ENCODE measurements around the gene RSKR.
"Not testable (repeated sequence)": the region's sequence is repeated elsewhere in the genome, so short reads cannot be mapped to it uniquely, and the experiment has no call there.

Gene RSKR

DNA sequence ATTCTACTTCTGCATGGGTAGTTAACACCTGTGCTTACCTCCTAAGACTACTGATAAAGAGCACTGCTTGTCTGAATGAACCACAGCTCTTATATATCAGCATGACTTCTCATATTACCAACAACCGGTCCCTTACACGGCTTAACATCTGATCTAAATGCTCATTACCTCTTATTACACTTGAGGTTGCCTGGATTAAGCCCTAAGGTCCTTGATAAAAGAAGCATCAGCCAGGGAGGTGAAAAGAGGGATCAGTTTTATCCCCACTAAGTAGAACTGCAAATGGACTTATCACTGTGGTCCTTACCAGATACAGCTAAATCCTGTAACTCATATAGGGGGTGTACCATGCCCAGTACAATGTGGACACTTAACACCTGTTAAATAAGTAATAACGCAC is 8.2 kb upstream of the RSKR start:
- no peak for DNase-seq
- ATAC-seq: no peak

DNA sequence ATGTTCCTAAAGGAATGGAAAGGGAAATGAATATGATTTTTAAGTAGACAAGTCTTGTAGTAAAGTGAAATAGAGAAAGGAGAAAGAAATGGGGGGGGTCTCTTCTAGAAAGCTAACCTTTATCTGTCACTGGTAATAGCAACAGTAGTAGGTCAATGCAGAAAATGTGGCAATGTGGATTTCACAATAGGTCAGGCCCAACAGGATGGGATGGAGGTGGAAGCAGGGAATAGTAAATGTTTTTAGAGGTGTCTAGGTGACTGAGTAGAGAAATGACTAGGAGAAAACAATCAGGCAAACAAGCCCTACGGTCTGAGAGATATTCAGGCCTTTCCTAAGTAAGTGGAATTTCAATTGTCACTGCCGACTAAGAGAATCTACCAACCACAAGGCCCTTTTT is 6.0 kb upstream of the RSKR start:
- DNase-seq (no peak), ATAC-seq (no peak)

DNA sequence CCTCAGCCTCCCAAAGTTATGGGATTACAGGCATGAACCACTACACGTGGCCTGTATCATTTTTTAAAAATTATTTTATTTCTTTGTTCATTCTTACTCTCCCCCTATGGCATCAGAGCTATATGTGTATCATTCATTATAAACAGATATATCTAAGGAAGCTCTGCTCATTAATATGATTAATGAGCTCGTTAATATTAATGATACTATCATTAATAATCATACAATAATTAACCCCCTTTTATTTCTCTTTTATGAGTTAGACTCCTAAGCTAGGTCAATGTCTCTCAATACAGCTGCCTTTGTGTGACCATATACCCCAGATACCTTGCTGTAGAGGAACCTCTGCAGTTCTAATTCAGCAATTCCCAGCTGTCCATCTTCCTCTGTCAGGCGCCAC is 4.5 kb upstream of the RSKR start:
- no peak for DNase-seq
- ATAC-seq: no peak

DNA sequence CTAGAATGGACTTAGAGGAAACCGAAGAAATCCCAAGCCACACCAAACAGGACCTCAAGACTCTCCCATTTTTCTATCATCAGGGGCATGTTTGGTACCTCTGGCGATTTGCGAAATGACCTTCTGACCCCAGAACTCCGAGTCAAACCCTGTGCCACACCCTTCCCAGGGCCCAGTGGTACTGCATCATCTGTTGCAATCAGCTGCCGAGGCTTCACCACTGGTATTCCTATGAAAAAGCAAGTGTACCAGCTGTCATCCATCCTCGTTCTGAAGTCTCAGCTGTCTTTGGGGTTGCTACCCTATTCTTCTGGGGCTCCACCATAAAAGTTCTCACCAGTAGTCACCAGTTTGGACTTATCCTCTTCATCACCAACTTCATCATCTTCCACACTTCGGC is 2.3 kb upstream of the RSKR start:
- ATAC-seq (no peak), DNase-seq (no peak)

DNA sequence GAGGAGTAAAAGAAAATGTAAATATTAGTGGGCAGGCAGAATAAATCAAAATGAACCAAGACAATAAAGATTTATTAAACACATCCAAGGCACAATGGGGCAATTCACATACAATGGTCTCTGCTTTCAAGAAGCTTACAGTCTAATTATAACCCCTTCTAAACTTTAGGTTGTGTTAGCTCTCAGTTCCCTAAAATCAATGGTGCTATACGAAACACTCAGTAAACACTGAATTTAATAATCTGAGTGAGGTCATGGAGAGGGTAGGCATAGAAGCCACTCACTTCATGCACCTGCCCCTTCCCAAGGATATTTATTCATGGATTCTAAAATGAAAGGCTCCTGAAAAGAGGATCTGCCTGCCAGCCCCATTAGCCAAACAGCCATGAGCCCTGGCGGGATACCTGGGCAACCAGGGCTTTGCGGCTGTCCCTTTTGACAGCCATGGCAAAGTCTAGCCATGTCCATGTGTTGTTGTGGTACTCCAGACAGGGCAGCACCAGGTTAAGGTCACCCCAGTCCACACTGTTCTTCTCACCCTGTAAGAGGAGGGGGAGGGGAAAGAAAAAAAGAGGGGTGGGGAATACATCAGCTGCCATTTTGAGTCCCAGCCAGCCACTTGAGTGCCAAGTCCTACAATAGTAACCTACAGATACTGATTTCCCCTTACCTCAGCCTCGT is 1.4 kb upstream of the RSKR start:
- no peak for ATAC-seq
- DNase-seq: no peak

DNA sequence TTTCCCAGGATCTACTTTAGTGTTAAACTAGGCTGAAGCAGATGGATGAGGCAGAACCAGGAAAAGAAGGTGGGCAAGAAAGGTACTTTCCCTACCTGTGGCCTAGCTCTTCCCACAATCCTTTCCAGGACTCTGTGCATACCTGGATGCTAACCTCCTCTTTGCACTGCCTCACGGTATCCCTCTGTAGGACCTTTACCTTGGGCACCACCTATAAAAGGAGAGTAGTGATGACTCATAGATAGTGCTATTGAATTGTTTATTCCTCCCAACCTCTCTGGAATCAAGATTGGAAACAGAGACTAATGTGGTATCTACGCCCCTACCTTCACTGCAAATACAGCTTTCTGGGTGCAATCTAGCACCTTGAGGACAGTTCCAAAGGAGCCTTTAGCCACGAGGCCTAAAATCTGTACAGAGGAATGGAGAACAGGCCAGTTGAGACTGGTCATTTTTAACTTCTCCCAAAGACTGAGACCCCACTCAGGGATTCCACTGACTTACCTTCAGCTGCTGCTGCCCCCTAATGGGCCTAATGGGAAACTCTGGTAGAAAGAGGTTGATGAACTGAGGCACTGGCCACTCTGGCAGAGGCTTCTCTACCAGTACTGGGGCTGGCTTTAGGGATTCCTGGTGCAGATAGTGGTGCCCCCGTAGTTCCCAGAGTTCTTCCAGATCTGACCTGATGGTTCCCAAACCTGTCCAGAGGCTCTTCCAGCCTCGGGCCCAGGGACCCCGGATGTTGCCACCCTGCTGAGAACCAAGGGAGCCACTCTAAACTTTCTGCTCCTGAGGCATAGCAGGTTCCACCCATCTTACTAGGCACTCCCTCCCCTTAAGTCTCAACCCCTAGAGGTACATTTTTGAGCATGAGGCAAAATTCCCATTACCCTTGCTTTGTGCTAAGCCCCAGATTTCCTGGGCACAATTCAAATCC is 781 bp downstream of the RSKR start:
- DNase-seq (peak; percentile 33), ATAC-seq (peak; percentile 34)

DNA sequence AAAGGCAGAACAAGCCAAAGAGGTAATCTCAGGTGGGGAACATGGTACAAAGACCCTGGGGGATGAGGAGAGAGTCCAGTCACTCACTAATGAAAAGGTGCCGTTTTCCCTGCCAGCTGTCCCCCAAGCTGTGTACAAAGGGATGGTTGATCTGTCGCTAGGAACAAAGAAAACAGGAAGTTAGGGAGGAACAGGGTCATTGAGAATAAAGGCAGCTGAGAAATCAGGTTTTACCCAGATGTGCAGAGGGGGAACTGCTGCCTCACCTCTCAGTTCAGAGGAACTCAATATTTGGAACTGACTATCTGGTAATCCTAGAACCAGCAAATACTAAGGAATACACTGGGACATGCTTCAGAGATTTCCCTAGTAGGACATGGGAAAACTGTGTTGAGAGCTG is 1.5 kb downstream of the RSKR start:
- ATAC-seq: no peak
- DNase-seq: no peak

DNA sequence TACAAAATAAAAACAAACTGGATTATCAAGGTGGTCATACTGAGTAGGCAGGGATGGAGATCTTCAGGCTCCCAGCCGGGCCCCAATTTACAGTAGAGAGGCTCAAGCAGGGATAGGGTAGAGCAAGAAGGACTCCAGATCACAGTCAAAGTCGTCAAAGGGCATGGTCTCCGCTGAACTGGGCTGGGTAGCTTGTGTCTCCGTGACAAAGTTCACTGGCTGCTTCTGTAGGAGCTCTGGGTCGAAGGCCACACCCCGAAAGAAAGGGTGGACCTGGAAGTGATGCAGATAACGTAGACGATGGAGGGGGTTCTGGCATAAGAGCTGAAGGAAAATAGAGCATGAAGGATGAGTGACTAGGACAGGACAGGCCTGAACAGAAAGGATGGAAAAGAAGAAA is 3.6 kb downstream of the RSKR start:
- DNase-seq (no peak), ATAC-seq (no peak)

DNA sequence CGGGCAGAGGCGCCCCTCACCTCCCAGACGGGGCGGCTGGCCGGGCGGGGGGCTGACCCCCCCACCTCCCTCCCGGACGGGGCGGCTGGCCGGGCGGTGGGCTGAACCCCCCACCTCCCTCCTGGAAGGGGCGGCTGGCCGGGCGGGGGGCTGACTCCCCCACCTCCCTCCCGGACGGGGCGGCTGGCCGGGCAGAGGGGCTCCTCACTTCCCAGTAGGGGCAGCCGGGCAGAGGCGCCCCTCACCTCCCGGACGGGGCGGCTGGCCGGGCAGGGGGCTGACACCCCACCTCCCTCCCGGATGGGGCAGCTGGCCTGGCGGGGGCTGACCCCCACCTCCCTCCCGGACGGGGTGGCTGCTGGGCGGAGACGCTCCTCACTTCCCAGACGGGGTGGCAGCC is 10.0 kb downstream of the RSKR start:
- not testable (repeated sequence) for DNase-seq, ATAC-seq

DNA sequence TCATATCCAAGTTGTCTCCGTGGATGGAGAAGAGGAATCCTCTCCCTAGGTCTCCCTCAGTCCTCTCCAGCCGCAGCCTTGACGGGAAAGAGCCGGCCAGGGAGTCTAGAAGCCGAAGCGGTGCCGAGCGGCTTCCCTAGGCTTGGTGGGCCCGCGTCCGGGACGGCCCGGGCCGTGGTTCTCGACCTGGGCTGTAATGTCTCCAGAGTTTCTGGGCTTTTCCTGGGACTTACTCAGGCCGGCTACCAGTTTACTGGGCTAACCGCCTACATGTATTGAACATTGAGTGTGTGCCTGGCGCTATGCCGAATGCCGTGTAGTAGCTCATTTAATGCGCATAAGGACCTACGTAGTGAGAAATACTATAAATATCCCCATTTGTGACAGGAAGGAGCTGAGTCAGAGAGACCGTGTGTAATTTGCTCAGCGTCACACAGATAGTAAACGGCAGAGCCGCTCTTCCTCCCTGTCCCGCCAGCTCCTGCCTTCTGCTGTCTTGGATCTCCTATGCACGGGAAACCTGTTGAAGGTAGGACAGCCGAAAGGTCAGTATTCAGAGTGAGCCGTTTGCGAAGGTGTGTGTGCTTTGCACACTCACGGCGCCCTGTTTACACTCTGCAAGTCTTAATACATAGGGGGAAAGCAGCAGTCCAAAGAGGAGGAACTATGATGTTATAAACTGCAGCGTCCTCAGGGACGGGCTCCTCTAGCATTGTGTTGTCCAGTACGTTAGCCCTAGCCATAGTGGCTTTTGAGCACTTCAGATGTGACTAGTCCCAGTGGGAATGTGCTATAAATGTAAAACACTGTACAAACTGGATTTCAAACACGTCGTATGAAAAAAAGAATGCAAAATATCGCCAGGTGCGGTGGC is 14.4 kb downstream of the RSKR start:
- ATAC-seq (peak; percentile 89), DNase-seq (peak; percentile 68)

DNA sequence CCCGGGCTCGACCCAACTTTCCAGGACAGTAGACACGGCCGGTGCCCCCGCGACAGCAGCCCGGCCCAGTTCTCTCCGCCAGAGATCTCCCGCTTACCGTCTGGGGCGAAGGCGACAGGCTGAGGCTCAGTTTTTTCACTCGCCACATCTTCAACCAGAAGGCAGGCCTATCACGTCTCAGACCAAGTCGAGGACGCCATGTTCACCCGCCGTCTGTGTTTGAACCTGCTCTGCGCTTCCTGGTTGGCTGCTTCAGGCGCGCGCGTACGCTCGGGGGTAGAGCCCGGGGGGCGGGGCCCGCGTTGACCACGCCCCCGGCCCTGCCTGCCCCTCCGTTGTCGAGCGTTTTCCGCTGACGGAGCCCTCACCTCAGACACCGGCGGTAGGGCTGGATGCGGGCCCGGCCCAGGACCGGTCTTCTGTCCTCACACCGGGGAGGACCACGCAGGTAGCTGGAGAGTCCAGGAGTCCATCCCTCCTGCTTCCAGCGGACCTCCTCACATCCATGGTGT is 15.1 kb downstream of the RSKR start, which contains the start of gene SPAG5:
TSS of gene SPAG5 (minus strand) at position 227 of the 512 bp plus-strand sequence. CDS start at position 148, 79 bp downstream.
- ATAC-seq (peak; percentile 93), DNase-seq (peak; percentile 94)

DNA sequence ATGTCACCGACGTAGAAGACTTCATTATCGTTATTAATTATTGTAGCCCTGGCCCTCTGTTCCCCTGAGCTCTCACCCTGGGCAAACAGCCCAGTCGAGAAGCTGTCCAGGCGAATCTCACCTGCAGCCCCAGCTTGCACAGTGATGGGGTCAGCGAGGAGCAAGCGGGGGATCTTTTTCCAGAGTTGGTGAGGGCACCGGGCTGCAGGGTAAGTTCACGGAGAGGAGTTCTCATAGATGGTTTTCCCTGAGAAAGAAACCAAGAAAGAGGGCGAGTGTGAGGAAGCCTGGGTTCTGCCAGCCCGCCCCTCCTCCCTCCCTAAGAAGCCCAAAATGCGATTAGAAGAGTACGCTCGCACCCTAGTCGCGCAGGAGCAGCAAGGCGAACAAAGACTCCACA is 15.6 kb downstream of the RSKR start:
- no peak for ATAC-seq
- no peak for DNase-seq

DNA sequence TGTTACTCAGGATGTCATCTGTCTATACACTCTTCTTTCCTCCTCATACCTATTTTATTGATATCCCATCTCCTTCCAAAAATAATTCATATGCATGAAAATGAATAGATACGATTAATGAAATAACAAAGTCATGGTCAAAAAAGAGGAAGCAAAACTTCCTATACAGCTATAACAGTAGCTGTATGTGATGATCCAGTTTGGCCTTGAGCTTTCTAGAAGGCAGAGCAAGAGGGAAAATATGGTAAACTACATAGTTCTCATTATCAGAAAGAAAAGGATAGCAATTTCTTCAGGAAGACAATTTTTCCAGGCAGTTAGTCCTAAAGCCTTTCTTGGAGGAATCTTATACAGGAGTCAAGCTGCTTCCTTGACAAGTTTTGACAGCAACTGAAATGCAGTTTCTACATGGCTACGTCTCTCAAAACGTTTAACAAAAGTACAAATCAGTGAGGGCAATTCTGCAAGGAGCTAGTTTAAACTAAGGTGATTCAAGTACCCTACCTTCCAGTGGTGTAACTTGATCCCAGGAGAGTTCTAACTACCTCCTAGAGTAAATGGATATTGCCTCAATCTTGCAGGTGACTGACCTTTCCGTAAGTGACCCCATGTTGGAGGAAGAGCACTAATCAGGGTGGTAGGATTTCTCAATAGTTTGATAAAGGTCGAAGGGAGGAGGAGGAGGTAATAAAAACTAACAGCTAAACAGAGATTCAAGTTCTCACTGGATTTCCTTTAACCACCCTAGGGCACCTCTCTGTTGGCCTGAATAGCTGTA is 16.2 kb downstream of the RSKR start:
- no peak for ATAC-seq
- no peak for DNase-seq

DNA sequence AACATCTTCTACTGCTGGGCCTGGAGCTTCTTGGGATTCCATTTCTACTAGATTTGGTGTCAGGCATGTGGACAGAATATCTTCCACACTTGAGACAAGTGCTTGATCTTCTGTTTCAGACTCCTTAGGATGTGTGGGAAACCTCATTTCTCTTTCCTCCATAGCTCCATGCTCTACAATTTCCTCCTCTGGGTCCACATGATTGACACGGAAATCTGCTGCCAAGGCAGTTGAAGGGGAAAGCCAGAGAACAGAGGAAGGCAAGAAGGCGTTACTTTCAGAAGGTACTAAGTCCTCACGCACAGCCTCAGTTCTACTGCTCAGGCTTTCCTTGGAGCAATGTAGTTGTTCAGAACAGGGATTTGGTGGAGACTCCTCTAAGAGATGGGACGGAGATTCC is 21.7 kb downstream of the RSKR start:
- ATAC-seq: no peak
- DNase-seq: no peak

DNA sequence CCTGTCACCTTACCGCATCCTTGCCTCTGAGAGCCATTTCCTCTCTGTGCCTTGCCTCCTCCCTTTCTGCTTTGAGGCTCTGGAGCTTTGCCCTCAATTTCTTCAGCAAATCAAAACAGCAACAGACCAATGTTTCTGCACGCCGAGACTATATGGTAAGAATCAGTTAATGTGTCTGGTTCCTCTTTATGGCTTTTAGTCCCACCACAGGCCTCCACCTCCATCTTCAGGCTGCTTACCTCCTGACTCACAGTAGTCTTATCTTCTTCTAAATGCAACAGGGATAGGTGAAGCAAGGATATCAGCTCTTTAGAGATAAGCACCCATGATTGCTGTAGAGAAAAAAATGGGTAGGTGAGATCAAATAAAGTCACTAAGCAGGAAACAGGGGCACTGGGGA is 28.1 kb downstream of the RSKR start:
- ATAC-seq (no peak), DNase-seq (no peak)

DNA sequence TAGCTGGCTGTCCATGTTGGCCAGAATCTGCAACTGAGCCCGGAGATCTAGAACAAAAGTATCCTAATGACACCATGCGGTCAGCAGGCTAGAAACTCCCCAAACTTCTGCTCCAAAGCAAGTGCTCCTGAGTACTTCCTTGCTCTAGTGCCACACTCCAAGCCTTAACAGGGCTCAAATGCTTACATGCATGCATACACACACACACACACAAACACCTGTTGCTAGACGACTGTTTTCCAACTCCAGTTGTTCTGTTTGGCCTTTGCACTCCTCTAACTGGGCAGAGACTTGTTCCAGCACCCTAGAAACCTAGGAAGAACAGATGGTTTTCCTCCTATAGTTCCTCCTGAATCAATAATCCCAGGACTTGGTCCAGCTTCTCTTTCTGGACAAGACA is 29.6 kb downstream of the RSKR start:
- ATAC-seq (no peak), DNase-seq (no peak)

DNA sequence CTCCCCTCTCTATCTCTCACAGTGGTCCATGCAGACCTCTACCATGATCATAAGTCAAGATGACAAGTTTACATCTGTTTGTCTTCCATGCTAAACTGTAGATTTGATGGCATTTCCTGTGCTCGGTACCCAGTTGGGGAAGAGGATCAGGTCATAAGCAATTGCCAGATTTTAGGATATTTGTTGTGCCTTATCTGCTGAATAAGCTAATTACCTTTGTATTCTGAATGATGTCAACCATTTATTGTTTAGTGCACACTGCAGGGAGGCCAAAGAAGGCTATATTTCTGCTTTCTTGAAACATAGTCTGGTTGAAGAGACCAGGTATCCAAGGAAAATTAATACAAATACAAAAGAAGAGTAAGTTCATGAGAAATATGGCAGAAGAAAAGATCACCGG is 31.5 kb downstream of the RSKR start:
- DNase-seq (no peak), ATAC-seq (no peak)

DNA sequence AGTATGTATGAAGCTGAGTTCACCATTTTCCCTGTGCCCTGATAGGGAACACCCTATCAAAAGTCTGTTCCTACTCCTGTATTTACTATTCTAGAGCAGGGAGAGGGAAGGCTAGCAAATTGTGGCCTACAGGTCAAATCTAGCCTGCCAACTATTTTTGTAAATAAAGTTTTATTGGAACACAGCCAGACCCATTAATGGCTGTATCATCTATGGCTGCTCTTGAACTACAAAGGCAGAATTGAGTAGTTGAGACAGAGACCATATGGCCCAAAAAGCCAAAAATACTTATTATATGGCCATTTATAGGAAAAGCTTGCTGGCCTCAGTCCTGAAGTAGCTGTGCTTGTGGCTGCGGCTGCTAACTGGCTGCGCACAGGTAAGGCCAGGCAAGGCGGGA is 33.0 kb downstream of the RSKR start:
- ATAC-seq (no peak), DNase-seq (no peak)

DNA sequence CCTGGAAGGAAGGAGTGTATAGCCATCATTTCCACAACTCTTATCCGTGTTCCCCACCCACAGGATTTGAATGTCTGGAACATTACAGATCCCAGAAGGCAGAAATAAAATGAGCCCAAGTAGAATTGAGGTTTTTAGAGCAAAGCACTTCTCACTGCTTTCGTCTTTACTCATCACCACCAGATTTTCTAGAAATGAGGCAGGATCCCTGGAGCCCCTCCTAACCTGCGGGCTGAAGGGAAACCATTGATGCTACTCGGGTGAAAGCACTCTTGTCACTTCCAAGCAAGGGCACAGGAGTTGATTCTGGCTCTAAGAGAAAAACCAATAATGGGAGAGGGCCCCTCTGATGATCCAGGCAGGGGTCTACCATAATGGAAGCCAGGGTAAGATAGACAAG is 34.5 kb downstream of the RSKR start:
- no peak for ATAC-seq
- no peak for DNase-seq

DNA sequence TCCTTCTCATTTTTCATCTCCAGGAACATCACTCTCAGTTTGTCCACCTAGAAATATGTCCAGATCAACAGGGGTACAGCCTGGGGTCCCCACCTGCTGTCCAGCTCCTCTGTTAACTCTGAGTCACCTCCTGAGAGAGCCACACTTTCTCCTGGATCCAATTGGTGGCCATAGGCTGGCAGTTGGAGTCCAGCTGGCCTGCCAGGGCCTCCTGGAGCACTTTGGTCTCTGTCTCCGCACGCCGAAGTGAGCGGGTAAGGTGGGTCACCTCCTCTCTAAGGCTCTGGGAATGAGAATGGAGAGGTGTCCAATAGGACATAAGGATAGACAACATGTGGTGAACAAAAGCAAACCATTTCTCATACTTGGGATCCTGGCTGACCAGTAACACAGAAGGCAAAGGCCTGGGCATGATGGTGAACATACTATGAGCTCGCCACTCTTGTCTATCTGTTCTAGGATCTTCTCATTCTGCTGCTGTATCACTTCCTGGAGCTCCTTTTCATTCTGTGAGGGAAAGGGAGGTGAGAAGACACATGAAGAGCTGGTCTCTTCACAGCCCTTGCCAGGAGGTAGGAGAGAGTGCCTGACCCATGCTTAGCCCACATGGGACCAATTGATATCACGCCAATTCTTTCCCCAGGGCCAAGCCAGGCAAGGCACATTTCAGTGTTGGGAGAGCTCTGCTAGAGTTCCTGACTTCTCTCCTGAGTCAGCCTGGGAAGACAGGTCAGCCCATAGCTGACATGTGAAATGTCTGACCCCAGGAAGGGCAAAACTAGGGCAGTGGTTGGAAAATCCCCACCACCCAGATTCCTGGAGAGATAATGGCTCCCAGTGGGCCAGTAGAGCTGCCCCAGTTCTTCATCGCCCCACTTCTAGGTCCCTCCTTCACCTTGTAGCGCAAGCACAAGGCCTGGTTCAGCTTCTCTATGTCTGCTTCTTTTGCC is 35.5 kb downstream of the RSKR start:
- no peak for ATAC-seq
- no peak for DNase-seq
